ENCODE measurements around the gene ASB18.

The ASB18 gene

GRCh38 chr2:236215196-236215595, 49.0 kb downstream of the ASB18 start (continued):
- no peak for TF ChIP-seq ZNF18 (tag by site-specific recombination; IDR thresholded peaks at IDR 0.05)

GRCh38 chr2:236214376-236214995, 49.7 kb downstream of the ASB18 start:
- H3K36me3 ChIP-seq (ENCODE audit: control insufficient read depth in 2 of 2, insufficient read depth in 1 of 2, low read length in 2 of 2): no peaks in the 10 kb centered on the region
- no peaks in the 10 kb centered on the region for H3K4me1 ChIP-seq (ENCODE audit: control insufficient read depth, insufficient read depth, low read length)
- no peaks in the 10 kb centered on the region for H3K9me3 ChIP-seq (ENCODE audit: control insufficient read depth, insufficient read depth, low read depth, low read length)
- CTCF ChIA-PET: interaction anchor here (0.7 to 0.9 kb wide), 2 partner anchors 278 to 820 kb away, joined by 3 to 4 read pairs; no protein-coding TSS in a partner anchor
- TF ChIP-seq KLF7 (tag by site-specific recombination; IDR thresholded peaks at IDR 0.05; ENCODE audit: borderline replicate concordance) (no peak), PRDM6 (tag by site-specific recombination; IDR thresholded peaks at IDR 0.05) (no peak)
- H3K27ac ChIP-seq (ENCODE audit: extremely low read depth, low read depth, low read length): no peak overlapping the region
- no peak overlapping the region for H3K4me3 ChIP-seq (ENCODE audit: low read depth, low read length)
- POLR2A ChIA-PET: no interaction called here

DNA sequence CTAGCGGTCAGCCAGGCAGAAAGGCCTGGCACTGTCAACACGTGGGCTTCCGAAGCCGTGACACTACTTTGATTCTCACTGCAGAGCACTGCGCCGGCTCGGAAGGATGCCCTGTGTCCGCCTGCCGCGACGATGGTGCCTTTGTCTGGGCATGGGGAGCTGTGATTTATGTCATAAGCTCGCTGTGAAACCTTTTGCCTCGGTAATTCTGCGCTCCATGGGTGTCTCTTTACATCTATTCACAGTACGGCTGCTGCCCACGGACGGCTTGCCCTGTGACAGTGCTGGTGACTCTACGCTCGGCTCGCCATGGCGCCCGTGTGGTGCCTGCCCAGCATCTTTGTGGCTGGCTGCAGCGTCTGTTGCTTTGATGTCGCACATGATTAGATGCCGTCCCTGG, 52.9 kb downstream of the ASB18 start:
- TF ChIP-seq ZNF248 (tag by site-specific recombination; IDR thresholded peaks at IDR 0.05) (no peak), ZNF391 (tag by site-specific recombination; IDR thresholded peaks at IDR 0.05; ENCODE audit: borderline replicate concordance, low read depth) (no peak), ZNF521 (tag by site-specific recombination; IDR thresholded peaks at IDR 0.05) (no peak), ZFP3 (tag by site-specific recombination; IDR thresholded peaks at IDR 0.05; ENCODE audit: low read depth) (no peak), ZBTB20 (tag by site-specific recombination; IDR thresholded peaks at IDR 0.05) (no peak), ZNF416 (tag by site-specific recombination; IDR thresholded peaks at IDR 0.05) (no peak), ZBTB6 (tag by site-specific recombination; IDR thresholded peaks at IDR 0.05) (no peak), ZNF518A (tag by site-specific recombination; conservative IDR thresholded peaks at IDR 0.05; ENCODE audit: low read depth) (no peak), OVOL3 (tag by site-specific recombination; IDR thresholded peaks at IDR 0.05) (no peak), YY1 (tag by site-specific recombination; IDR thresholded peaks at IDR 0.05) (no peak), ZNF555 (tag by site-specific recombination; conservative IDR thresholded peaks at IDR 0.05) (no peak), ZNF23 (tag by site-specific recombination; IDR thresholded peaks at IDR 0.05; ENCODE audit: borderline replicate concordance) (no peak), SETDB1 (IDR thresholded peaks at IDR 0.05; ENCODE audit: insufficient read length, low read length) (no peak)
- ChIA-PET POLR2A (no interaction called here), CTCF (interaction anchor here (0.6 to 0.7 kb wide), 2 partner anchors 30 to 462 kb away, joined by 3 read pairs; no protein-coding TSS in a partner anchor)
- Histone ChIP-seq H3K4me3 (ENCODE audit: low read depth, low read length) (no peak overlapping the region), H3K4me1 (ENCODE audit: control insufficient read depth, insufficient read depth, low read length) (no peaks in the 10 kb centered on the region), H3K36me3 (ENCODE audit: control insufficient read depth in 2 of 2, insufficient read depth in 1 of 2, low read length in 2 of 2) (no peaks in the 10 kb centered on the region), H3K9me3 (ENCODE audit: control insufficient read depth, insufficient read depth, low read depth, low read length) (no peaks in the 10 kb centered on the region), H3K27ac (ENCODE audit: extremely low read depth, low read depth, low read length) (no peak overlapping the region)
